Middle frontal gyrus (tissue), 1 donor: ENCODE measurements around the gene MFSD11.
"Not testable (repeated sequence)": the region's sequence is repeated elsewhere in the genome, so short reads cannot be mapped to it uniquely, and the experiment has no call there.

Experiments used
- DNase-seq: peaks from one replicate; pipeline ENCODE4 v3.0.0-alpha.2; 2015; ENCODE audit warnings: low spot score; ENCODE audit errors: extremely low spot score

MFSD11 gene

GRCh38 chr17:76796081-76796480 lies 58.2 kb downstream of the MFSD11 start:
- no peak for DNase-seq

GRCh38 chr17:76797241-76797840 lies 59.4 kb downstream of the MFSD11 start:
- DNase-seq: no peak

DNA sequence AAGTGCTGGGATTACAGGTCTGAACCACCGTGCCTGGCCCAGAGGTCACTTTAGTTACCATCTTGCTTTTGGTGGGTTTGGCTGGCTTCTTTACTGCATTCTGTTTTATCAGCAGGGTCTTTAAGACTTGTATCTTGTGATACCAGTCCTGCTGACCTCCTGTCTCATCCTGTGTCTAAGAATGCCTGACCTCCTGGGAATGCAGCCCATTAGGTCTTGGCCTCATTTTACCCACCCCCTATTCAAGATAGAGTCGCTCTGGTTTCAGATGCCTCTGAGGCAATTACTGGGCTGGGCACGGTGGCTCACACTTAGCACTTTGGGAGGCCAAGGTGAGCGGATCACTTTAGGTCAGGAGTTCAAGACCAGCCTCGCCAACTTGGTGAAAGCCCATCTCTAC lies 63.8 kb downstream of the MFSD11 start:
- no peak for DNase-seq

DNA sequence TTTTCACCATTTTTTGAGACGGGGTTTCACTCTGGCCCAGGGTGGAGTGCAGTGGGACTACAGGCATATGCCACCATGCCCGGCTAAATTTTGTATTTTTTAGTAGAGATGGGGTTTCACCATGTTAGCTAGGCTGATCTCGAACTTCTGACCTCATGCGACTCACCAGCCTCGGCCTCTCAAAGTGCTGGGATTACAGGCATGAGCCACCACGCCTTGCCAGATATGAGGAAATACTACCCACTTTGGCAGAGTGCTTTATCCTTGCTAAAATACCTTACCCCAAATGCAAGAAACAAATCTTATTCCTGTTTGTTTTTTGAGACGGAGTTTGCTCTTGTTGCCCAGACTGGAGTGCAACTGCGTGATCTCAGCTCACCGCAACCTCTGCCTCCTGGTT lies 67.4 kb downstream of the MFSD11 start:
- no peak for DNase-seq

DNA sequence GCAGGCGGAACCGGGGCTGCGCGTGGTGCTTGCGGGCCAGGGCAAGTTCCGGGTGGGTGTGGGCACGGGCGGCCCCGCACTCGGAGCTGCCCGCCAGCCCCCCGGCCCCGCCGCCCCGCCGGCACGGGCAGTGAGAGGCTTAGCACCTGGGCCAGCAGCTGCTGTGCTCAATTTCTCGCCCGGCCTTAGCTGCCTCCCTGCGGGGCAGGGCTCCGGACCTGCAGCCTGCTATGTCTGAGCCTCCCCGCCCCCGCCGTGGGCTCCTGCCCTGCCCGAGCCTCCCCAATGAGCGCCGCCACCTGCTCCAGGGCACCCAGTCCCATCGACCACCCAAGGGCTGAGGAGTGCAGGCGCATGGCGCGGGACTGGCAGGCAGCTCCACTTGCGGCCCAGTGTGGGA lies 68.2 kb downstream of the MFSD11 start:
- DNase-seq: not testable (repeated sequence)

DNA sequence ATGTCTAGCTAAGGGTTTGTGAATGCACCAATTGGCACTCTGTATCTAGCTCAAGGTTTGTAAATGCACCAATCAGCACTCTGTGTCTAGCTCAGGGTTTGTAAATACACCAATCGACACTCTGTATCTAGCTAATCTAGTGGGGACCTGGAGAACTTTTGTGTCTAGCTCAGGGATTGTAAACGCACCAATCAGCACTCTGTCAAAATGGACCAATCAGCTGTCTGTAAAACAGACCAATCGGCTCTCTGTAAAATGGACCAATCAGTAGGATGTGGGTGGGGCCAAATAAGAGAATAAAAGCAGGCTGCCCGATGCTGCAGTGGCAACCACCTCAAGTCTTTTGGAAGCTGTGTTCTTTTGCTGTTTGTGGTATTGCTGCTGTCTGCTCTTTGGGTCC lies 68.8 kb downstream of the MFSD11 start:
- not testable (repeated sequence) for DNase-seq

DNA sequence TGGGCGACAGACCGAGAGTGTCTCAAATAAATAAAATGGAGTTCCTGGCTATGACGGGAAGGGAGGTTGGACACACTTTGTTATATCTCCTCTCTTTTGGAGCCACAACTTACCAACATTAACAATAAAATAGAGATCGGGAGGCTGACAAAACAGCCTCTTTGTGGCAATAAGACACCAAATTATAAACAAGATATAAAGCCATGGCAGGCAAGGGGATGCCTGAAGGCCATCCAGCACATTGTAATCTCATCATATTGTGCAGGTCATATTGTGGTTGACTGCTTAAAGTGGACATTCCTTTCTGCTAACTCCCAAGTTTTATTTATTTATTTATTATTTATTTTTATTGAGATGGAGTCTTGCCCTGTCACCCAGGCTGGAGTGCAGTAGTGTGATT lies 70.4 kb downstream of the MFSD11 start:
- no peak for DNase-seq

GRCh38 chr17:76810956-76811355 lies 73.0 kb downstream of the MFSD11 start:
- no peak for DNase-seq

DNA sequence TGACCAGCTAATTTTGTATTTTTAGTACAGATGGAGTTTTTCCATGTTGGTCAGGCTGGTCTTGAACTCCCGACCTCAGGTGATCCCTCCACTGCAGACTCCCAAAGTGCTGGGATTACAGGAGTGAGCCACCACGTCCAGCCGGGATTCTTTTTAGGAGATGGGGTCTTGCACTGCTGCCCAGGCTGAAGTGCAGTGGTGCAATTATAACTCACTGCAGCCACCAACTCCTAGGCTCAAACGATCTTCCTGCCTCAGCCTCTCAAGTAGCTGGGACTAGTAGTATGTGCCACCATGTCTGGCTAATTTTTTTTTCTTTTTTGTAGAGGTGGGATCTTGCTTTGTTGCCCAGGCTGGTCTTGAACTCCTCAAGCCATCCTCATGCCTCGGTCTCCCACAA lies 73.9 kb downstream of the MFSD11 start:
- DNase-seq: no peak

DNA sequence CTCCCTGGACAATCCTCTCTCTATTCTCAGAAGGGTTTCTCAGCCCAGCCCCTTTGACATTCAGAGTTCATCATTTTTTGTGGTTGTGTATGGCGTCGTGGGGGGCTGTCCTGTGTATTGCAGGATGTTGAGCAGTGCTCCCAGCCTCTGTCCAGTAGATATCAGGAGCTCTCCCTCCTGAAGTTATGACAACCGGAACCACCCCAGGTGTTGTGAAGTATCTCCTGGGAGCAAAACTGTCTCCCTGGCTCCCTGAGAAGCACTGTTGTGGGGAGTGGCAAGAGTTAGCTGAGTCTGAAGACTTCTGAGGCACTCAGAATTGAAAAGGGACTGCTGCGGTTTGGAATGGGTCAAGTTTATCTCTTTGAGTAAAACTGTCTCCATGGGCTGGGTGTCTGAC lies 74.3 kb downstream of the MFSD11 start:
- DNase-seq: no peak

DNA sequence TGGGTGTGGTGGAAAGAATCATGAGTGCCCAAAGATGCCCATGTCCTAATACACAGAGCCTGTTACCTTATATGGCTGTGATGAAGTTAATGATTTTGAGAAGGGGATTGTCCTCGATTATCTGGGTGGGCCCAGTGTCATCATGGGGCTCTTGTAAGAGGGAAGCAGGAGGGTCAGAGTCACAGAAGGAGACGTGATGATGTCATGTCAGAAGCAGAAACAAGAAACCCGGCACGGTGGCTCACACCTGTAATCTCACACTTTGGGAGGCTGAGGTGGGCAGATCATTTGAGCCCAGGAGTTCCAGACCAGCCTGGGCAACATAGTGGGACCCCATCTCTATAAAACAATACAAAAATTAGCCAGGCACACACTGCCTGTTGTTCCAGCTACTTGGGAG lies 75.0 kb downstream of the MFSD11 start:
- DNase-seq: no peak

DNA sequence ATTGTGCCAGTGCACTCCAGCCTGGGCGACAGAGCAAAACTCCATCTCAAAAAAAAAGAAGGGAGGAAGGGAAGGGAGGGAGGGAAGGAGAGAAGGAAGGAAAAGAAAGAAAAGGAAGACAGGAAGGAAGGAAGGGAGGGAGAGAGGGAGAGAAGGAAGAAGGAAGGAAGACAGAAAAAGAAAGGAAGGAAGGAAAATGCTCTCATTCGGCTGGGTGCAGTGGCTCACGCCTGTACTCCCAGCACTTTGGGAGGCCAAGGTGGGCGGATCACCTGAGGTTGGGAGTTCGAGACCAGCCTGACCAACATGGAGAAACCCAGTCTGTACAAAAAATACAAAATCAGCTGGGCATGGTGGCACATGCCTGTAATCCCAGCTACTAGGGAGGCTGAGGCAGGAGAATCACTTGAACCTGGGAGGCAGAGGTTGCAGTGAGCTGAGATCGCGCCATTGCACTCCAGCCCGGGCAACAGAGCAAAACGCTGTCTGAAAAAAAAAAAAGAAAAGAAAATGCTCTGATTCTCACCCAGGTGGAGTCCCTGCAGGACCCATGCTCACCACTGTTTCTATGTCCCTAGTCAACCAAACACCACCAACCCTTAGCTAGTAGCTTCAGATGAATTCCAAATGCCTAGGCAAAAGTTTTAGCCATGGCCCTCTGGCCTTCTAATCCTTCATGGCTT lies 78.1 kb downstream of the MFSD11 start:
- not testable (repeated sequence) for DNase-seq

DNA sequence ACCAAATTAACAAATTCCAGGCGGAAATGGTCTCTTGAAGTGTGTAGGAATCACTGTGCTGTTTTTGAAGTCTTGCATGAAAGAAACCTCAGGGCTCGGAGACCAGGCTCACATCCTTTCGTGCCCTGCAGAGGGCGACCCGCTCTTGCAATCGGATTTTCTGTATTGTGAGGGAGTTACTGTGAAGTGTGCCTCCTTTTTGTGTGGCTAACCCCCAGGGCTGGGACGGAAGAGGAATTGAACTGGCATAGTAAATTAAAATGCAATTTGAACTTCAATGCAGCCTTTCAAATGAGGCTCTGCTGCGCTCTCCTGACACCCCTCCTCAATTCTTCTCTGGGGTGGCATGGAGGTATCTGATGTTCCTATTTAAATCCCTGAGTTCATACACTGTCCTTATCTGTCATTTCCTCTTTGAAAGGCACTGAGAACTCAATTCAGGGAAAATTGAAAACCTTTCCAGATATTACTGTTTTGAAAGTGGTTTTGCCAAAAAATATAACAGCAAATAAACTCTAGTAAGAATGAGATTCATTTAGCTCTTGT lies 78.7 kb downstream of the MFSD11 start:
- peak; percentile 48 for DNase-seq

DNA sequence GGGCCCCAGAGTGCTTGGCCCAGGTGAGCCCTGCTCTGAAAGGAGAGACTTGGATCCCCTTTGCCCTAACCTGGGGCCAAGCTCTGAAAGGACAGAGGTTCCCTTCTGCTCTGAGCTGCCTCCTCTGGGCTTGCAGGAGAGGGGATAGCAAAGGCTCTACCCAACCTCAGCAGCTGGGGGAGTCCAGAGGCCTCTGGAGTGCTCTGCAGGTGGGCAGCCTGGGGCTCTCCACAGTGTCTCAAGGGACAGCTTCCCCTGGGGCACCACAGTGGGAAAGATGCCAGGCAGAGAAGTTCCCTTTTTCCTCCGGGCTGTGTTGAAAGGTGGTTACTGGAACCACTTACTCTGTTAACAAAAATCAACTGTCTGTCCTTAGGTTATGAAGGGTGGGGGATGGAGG lies 82.1 kb downstream of the MFSD11 start:
- DNase-seq: no peak

DNA sequence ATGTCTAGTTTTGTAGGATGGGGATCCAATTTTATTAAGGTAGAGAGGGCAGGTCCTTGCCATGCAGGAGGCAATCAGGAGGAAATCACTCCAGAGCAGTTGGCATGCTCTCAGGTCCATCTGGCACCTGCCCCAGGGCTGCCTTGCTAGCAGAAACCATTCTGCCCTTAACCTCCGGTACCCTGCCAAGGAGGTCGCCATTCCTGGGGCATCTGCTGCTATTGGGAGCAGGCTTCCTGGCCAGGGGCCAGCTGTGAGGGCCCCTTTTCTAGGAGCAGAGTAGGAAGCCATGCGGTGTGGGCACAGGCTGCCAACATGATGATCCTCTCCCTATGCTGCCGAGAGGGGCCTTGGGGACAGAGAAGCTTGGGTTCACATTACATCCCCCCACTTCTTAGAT lies 82.6 kb downstream of the MFSD11 start:
- no peak for DNase-seq

GRCh38 chr17:76822184-76822778 lies 84.4 kb downstream of the MFSD11 start:
- DNase-seq: no peak

GRCh38 chr17:76824093-76824492 lies 86.2 kb downstream of the MFSD11 start:
- no peak for DNase-seq

- DNase-seq: no peak
Measured at GRCh38 chr17:76826330-76827068, 88.6 kb downstream of the MFSD11 start.

- no peak for DNase-seq
Measured at GRCh38 chr17:76827736-76828135, 89.8 kb downstream of the MFSD11 start.
